WTC11 (cell line): ENCODE measurements around the gene ARHGAP29.

Experiments used
- AFF4 ChIP-seq: sonication (generic); formaldehyde crosslinking; IDR thresholded peaks from 2 replicates; pipeline ENCODE4 v1.8.1; 2023; ENCODE audit warnings: mild to moderate bottlenecking, missing genetic modification reagents, borderline replicate concordance
- ATF1 ChIP-seq: sonication (generic); formaldehyde crosslinking; IDR thresholded peaks from 2 replicates; pipeline ENCODE4 v1.8.1; 2023; ENCODE audit warnings: mild to moderate bottlenecking, moderate library complexity, missing genetic modification reagents
- ATF2 ChIP-seq: sonication (generic); formaldehyde crosslinking; IDR thresholded peaks from 2 replicates; pipeline ENCODE4 v1.8.1; 2022; ENCODE audit warnings: low read depth, missing genetic modification reagents, borderline replicate concordance
- ATF6 ChIP-seq: sonication (generic); formaldehyde crosslinking; IDR thresholded peaks from 2 replicates; pipeline ENCODE4 v1.8.1; 2023; ENCODE audit warnings: mild to moderate bottlenecking, missing genetic modification reagents
- CTCF ChIP-seq: fragments of 200-600 bp; IDR thresholded peaks from 2 replicates; pipeline ENCODE4 v1.8.0; 2022; ENCODE audit warnings: antibody characterized with exemption
- GABPB1 ChIP-seq: sonication (generic); formaldehyde crosslinking; IDR thresholded peaks from 2 replicates; pipeline ENCODE4 v1.8.1; 2023; ENCODE audit warnings: mild to moderate bottlenecking, missing genetic modification reagents
- IRF1 ChIP-seq: sonication (generic); formaldehyde crosslinking; IDR thresholded peaks from 2 replicates; pipeline ENCODE4 v1.8.0; 2023; ENCODE audit warnings: missing genetic modification reagents
- MAX ChIP-seq: sonication (generic); formaldehyde crosslinking; IDR thresholded peaks from 2 replicates; pipeline ENCODE4 v1.8.0; 2022; ENCODE audit warnings: mild to moderate bottlenecking, missing genetic modification reagents
- MLX ChIP-seq: sonication (generic); formaldehyde crosslinking; IDR thresholded peaks from 2 replicates; pipeline ENCODE4 v1.8.1; 2023; ENCODE audit warnings: mild to moderate bottlenecking, missing genetic modification reagents, moderate library complexity
- PREB ChIP-seq: sonication (generic); formaldehyde crosslinking; IDR thresholded peaks from 2 replicates; pipeline ENCODE4 v1.8.1; 2022; ENCODE audit warnings: mild to moderate bottlenecking, missing genetic modification reagents, moderate library complexity, borderline replicate concordance
- STAT6 ChIP-seq: sonication (generic); formaldehyde crosslinking; conservative IDR thresholded peaks from 2 replicates; pipeline ENCODE4 v1.8.1; 2023; ENCODE audit warnings: mild to moderate bottlenecking, low read depth, missing genetic modification reagents, moderate library complexity
- ZNF219 ChIP-seq: sonication (generic); formaldehyde crosslinking; IDR thresholded peaks from 2 replicates; pipeline ENCODE4 v1.8.0; 2023; ENCODE audit warnings: missing genetic modification reagents, mild to moderate bottlenecking, borderline replicate concordance
- ZNF281 ChIP-seq: sonication (generic); formaldehyde crosslinking; IDR thresholded peaks from 2 replicates; pipeline ENCODE4 v1.8.0; 2023; ENCODE audit warnings: mild to moderate bottlenecking, missing genetic modification reagents

GRCh38 chr1:94218332-94218731 is 19.1 kb downstream of the ARHGAP29 start:
- TF ChIP-seq CTCF: no peak
- no peak for TF ChIP-seq GABPB1 (CRISPR knock-in tag)
- no peak for TF ChIP-seq ATF6 (CRISPR knock-in tag)
- TF ChIP-seq PREB (CRISPR knock-in tag): no peak
- TF ChIP-seq ZNF219 (CRISPR knock-in tag): no peak
- TF ChIP-seq STAT6: no peak
- TF ChIP-seq AFF4 (CRISPR knock-in tag): no peak
- TF ChIP-seq IRF1 (CRISPR knock-in tag): no peak
- no peak for TF ChIP-seq ATF1 (CRISPR knock-in tag)
- TF ChIP-seq MLX (CRISPR knock-in tag): no peak
- TF ChIP-seq MAX (CRISPR knock-in tag): no peak
- TF ChIP-seq ZNF281: no peak
- TF ChIP-seq ATF2 (CRISPR knock-in tag): no peak
